ENCODE results near the gene ANTXR1. TPM values are rescaled to one million over a fixed set of nuclear protein-coding genes. Genes with fewer than 3 reads are reported as not detected.

Gene ANTXR1
- total and polyA plus RNA-seq, 2 of the 8 experiments (the other 6 are each of a cell fraction or from before 2014, with no cell fraction given): 15.8 to 44.3 TPM

GRCh38 chr2:69244882-69245281 is 231.9 kb downstream of the ANTXR1 start:
- Histone ChIP-seq H2BK15ac (ENCODE audit: low read length) (no peak overlapping the region), H3K18ac (ENCODE audit: extremely low read depth, low read length) (no peak overlapping the region), H3K4me2 (ENCODE audit: insufficient read depth in 1 of 2, low read depth in 2 of 2, low read length in 2 of 2) (no peak overlapping the region), H2BK20ac (ENCODE audit: low read length) (no peak overlapping the region), H3K4me3 (ENCODE audit: extremely low read depth in 1 of 4, insufficient read depth in 2 of 4, low read depth in 3 of 4, low read length in 4 of 4) (no peak overlapping the region), H3K9ac (replicated peaks in 1 of 4; ENCODE audit: extremely low read depth in 1 of 4, low read depth in 3 of 4, low read length in 3 of 4) (no peak overlapping the region), H3K23ac (ENCODE audit: insufficient read length) (no peak overlapping the region), H3K27me3 (replicated peaks in 1 of 4; ENCODE audit: control insufficient read depth in 3 of 4, extremely low read depth in 1 of 4, insufficient read depth in 3 of 4, low read length in 3 of 4) (no peaks in the 10 kb centered on the region; a peak in 1 of 7 replicates), H2AFZ (ENCODE audit: low read length) (no peak overlapping the region), H3K9me3 (ENCODE audit: insufficient read depth in 2 of 2, low read depth in 1 of 2, low read length in 1 of 2) (no peaks in the 10 kb centered on the region), H3K23me2 (ENCODE audit: low read depth, low read length) (no peaks in the 10 kb centered on the region), H2BK12ac (ENCODE audit: low read depth, low read length) (no peak overlapping the region), H3K4me1 (replicated peaks in 1 of 4; ENCODE audit: control insufficient read depth in 3 of 4, insufficient read depth in 4 of 4, low read length in 3 of 4) (peaks cover 0 to 2% (median 0%) of the 10 kb centered on the region in 4 experiments; a peak in 2 of 7 replicates), H4K5ac (ENCODE audit: insufficient read length, low read depth, low read length) (no peak overlapping the region), H3K79me1 (ENCODE audit: low read depth, low read length) (no peaks in the 10 kb centered on the region), H3K56ac (replicated peaks; ENCODE audit: insufficient read length, low read depth, low read length) (no peak overlapping the region), H3K14ac (ENCODE audit: insufficient read length) (no peak overlapping the region), H4K91ac (replicated peaks; ENCODE audit: insufficient read length, low read length) (no peak overlapping the region), H3K4ac (replicated peaks; ENCODE audit: insufficient read length, low read depth, low read length) (no peak overlapping the region), H4K8ac (ENCODE audit: extremely low read depth, insufficient read depth, low read length) (no peak overlapping the region), H2AK5ac (ENCODE audit: low read depth, low read length) (no peak overlapping the region), H3K79me2 (ENCODE audit: control insufficient read depth in 1 of 2, insufficient read depth in 2 of 2, low read length in 2 of 2) (no peaks in the 10 kb centered on the region), H2BK5ac (ENCODE audit: low read depth, low read length) (no peak overlapping the region), H2BK120ac (replicated peaks; ENCODE audit: low read depth, low read length) (no peak overlapping the region), H3K36me3 (ENCODE audit: control insufficient read depth in 2 of 4, insufficient read depth in 4 of 4, low read length in 3 of 4) (no peaks in the 10 kb centered on the region), H3K27ac (ENCODE audit: low read depth, low read length) (no peak overlapping the region), H4K20me1 (replicated peaks in 1 of 2; ENCODE audit: control insufficient read depth in 1 of 2, insufficient read depth in 2 of 2, low read length in 2 of 2) (no peaks in the 10 kb centered on the region)
- ChIA-PET CTCF (ENCODE audit: partially characterized antibody) (interaction anchor here (1.0 kb wide), 1 partner anchor 26 kb away, joined by 3 read pairs; no protein-coding TSS in a partner anchor), POLR2A (ENCODE audit: partially characterized antibody) (no interaction called here)
- FAIRE-seq (no peak), DNase-seq (ENCODE audit: low read depth in 1 of 2, low spot score in 2 of 2) (no peak)
- 90% methylated on average over 4 of the region's 6 CpGs; no CpG with 5 or more reads in 1 of the 2 experiments for WGBS, 2 experiments (ENCODE audit: extremely low coverage in 1 of 2, insufficient coverage in 1 of 2, insufficient read length in 1 of 2, insufficient replicate concordance in 2 of 2, low coverage in 1 of 2, low lambda C conversion rate in 2 of 2, missing lambda C conversion rate in 1 of 2)
- TF ChIP-seq NRF1 (IDR thresholded peaks at IDR 0.05; ENCODE audit: low read depth, low read length) (no peak), SP1 (IDR thresholded peaks at IDR 0.05; ENCODE audit: low read depth, low read length) (no peak), SP2 (IDR thresholded peaks at IDR 0.05; ENCODE audit: low read length) (no peak), KDM4A (IDR thresholded peaks at IDR 0.05; ENCODE audit: low read depth, low read length, severe bottlenecking) (no peak), YY1 (IDR thresholded peaks at IDR 0.05; ENCODE audit: low read depth, low read length) (no peak), SIN3A (conservative IDR thresholded peaks at IDR 0.05 in 1 of 2, IDR thresholded peaks at IDR 0.05 in 1 of 2; ENCODE audit: low read depth in 1 of 2, low read length in 2 of 2) (no peak), SIX5 (IDR thresholded peaks at IDR 0.05; ENCODE audit: low read depth, low read length) (no peak), JUND (IDR thresholded peaks at IDR 0.05; ENCODE audit: low read length) (no peak), TCF12 (IDR thresholded peaks at IDR 0.05; ENCODE audit: low read depth, low read length) (no peak), TAF7 (optimal IDR thresholded peaks at IDR 0.05; ENCODE audit: borderline replicate concordance, low read depth, low read length) (no peak), ASH2L (IDR thresholded peaks at IDR 0.05; ENCODE audit: low read length) (no peak), ZNF274 (IDR thresholded peaks at IDR 0.05; ENCODE audit: borderline replicate concordance, extremely low read depth, low read length) (no peak), BRCA1 (IDR thresholded peaks at IDR 0.05; ENCODE audit: low read depth, low read length) (no peak), HDAC2 (IDR thresholded peaks at IDR 0.05; ENCODE audit: borderline replicate concordance in 1 of 2, low read depth in 2 of 2, low read length in 2 of 2) (no peak)
- TF ChIP-seq, protein P1, sequence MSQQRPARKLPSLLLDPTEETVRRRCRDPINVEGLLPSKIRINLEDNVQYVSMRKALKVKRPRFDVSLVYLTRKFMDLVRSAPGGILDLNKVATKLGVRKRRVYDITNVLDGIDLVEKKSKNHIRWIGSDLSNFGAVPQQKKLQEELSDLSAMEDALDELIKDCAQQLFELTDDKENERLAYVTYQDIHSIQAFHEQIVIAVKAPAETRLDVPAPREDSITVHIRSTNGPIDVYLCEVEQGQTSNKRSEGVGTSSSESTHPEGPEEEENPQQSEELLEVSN (IDR thresholded peaks at IDR 0.05): no peak

Data from H1 (cell line).